ENCODE data around the gene ATRAID. TPM values are rescaled to one million over a fixed set of nuclear protein-coding genes. Genes with fewer than 3 reads are reported as not detected.
A peak's percentile ranks its signal among the peaks of the same experiment; 100 is the strongest.

The ATRAID gene
- total RNA-seq, 1 experiment from 2014 or later: 97.2 TPM

- TF ChIP-seq ZNF532 (CRISPR knock-in tag; IDR thresholded peaks at IDR 0.05; ENCODE audit: borderline replicate concordance) (no peak), FOXP1 (CRISPR knock-in tag; IDR thresholded peaks at IDR 0.05; ENCODE audit: borderline replicate concordance) (peak; percentile 40; the same call in 1 of the 2 replicates), ATF6 (CRISPR knock-in tag; IDR thresholded peaks at IDR 0.05) (no peak), USF2 (CRISPR knock-in tag; IDR thresholded peaks at IDR 0.05) (no peak), SMAD3 (CRISPR knock-in tag; IDR thresholded peaks at IDR 0.05; ENCODE audit: borderline replicate concordance) (0 out of 2 replicates have a peak, but pooled peaks have one; percentile 30), IRF1 (CRISPR knock-in tag; IDR thresholded peaks at IDR 0.05) (0 out of 2 replicates have a peak, but pooled peaks have one; percentile 33), SOX15 (CRISPR knock-in tag; IDR thresholded peaks at IDR 0.05) (no peak), RORB (CRISPR knock-in tag; IDR thresholded peaks at IDR 0.05) (no peak), PREB (CRISPR knock-in tag; IDR thresholded peaks at IDR 0.05; ENCODE audit: borderline replicate concordance) (no peak), RELA (CRISPR knock-in tag; IDR thresholded peaks at IDR 0.05; ENCODE audit: borderline replicate concordance) (no peak), SP1 (CRISPR knock-in tag; conservative IDR thresholded peaks at IDR 0.05) (no peak), CBFB (CRISPR knock-in tag; IDR thresholded peaks at IDR 0.05; ENCODE audit: low read depth) (no peak), KAT7 (CRISPR knock-in tag; IDR thresholded peaks at IDR 0.05; ENCODE audit: borderline replicate concordance) (no peak), ETV6 (CRISPR knock-in tag; IDR thresholded peaks at IDR 0.05) (no peak), ZNF396 (CRISPR knock-in tag; IDR thresholded peaks at IDR 0.05; ENCODE audit: borderline replicate concordance) (no peak), ZNF138 (CRISPR knock-in tag; conservative IDR thresholded peaks at IDR 0.05) (no peak), IRF2 (CRISPR knock-in tag; IDR thresholded peaks at IDR 0.05; ENCODE audit: borderline replicate concordance, low read depth) (no peak)
Measured at GRCh38 chr2:27211241-27211942, 449 bp upstream of the ATRAID start (continued).
